ENCODE measurements around the gene ADCY10.

The ADCY10 gene

GRCh38 chr1:167825419-167826079 is 88.4 kb downstream of the ADCY10 start:
- TF ChIP-seq EZH2 (IDR thresholded peaks at IDR 0.05; ENCODE audit: borderline replicate concordance, low read length) (no peak), CTCF (IDR thresholded peaks at IDR 0.05; ENCODE audit: low read length) (no peak)
- no peaks in the 10 kb centered on the region for H3K9me3 ChIP-seq (ENCODE audit: low read length)
- H3K27ac ChIP-seq (ENCODE audit: low read depth, low read length, poor library complexity, severe bottlenecking) = no peak overlapping the region

GRCh38 chr1:167824163-167824794 is 89.7 kb downstream of the ADCY10 start:
- Histone ChIP-seq H3K9ac (ENCODE audit: low read length) (no peak overlapping the region), H3F3A (ENCODE audit: insufficient read depth, low read length) (no peaks in the 10 kb centered on the region), H3K4me2 (ENCODE audit: low read length) (no peak overlapping the region), H3K27ac (ENCODE audit: low read depth, low read length, poor library complexity, severe bottlenecking) (no peak overlapping the region), H4K20me1 (ENCODE audit: insufficient read depth, low read length) (no peaks in the 10 kb centered on the region), H3K9me3 (ENCODE audit: low read length) (no peaks in the 10 kb centered on the region), H3K9me2 (ENCODE audit: low read depth, low read length) (no peaks in the 10 kb centered on the region), H2AFZ (ENCODE audit: low read length) (no peak overlapping the region), H3K4me1 (ENCODE audit: insufficient read depth, low read length, severe bottlenecking) (peaks cover 3% of the 10 kb centered on the region), H3K36me3 (ENCODE audit: insufficient read depth, low read length) (no peaks in the 10 kb centered on the region), H3K27me3 (ENCODE audit: insufficient read depth, low read length) (no peaks in the 10 kb centered on the region), H3K4me3 (ENCODE audit: low read depth, low read length, poor library complexity, severe bottlenecking) (no peak overlapping the region), H3K79me2 (ENCODE audit: insufficient read depth, low read length) (no peaks in the 10 kb centered on the region)
- TF ChIP-seq EZH2 (IDR thresholded peaks at IDR 0.05; ENCODE audit: borderline replicate concordance, low read length) (no peak), CTCF (IDR thresholded peaks at IDR 0.05; ENCODE audit: low read length) (no peak)

More at GRCh38 chr1:167825419-167826079, 88.4 kb downstream of the ADCY10 start:
- no peaks in the 10 kb centered on the region for H3K27me3 ChIP-seq (ENCODE audit: insufficient read depth, low read length)
- H3K4me1 ChIP-seq (ENCODE audit: insufficient read depth, low read length, severe bottlenecking) = no peaks in the 10 kb centered on the region
- H3K4me3 ChIP-seq (ENCODE audit: low read depth, low read length, poor library complexity, severe bottlenecking) = no peak overlapping the region
- H2AFZ ChIP-seq (ENCODE audit: low read length) = no peak overlapping the region
- H3K79me2 ChIP-seq (ENCODE audit: insufficient read depth, low read length) = no peaks in the 10 kb centered on the region
- H3F3A ChIP-seq (ENCODE audit: insufficient read depth, low read length) = no peaks in the 10 kb centered on the region
- no peak overlapping the region for H3K9ac ChIP-seq (ENCODE audit: low read length)
- no peaks in the 10 kb centered on the region for H3K36me3 ChIP-seq (ENCODE audit: insufficient read depth, low read length)
- no peaks in the 10 kb centered on the region for H4K20me1 ChIP-seq (ENCODE audit: insufficient read depth, low read length)
- H3K9me2 ChIP-seq (ENCODE audit: low read depth, low read length) = no peaks in the 10 kb centered on the region
- H3K4me2 ChIP-seq (ENCODE audit: low read length) = no peak overlapping the region

DNA sequence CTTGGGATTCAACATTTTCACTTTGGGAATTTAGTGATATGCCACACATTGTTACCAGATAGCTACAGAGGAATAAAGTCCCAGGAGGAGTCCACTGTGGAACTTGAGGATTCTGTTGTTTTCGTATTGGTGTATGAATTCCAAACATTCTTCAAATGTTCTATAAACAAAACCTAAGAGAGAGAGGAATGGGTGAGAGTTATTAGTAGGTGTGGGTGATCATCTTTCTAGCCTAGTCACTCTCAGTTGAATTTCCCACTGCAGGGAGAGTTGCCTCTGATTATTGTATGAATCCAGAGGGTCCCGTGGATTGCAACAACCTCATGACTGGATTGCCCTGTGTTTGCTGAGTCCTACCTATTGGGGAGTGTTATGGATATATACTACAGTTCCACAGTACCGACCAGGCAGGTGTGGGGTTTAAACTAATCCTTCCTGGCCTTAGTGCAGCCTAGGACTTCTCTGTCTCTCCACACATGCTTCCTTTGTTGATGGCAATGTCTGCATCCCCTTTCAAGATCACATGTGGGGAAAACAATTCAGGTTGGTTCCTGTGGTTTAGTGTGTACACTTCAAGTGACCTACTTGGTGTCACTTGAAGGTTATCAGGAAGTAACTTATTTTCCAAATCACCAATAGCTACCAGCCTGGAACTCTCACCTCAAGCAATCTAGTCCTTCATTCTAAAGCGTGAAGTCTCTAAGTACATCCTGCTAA is 91.8 kb downstream of the ADCY10 start:
- H4K20me1 ChIP-seq (ENCODE audit: insufficient read depth, low read length) = no peaks in the 10 kb centered on the region
- H3K27ac ChIP-seq (ENCODE audit: low read depth, low read length, poor library complexity, severe bottlenecking) = no peak overlapping the region
- TF ChIP-seq CTCF (IDR thresholded peaks at IDR 0.05; ENCODE audit: low read length) (no peak), EZH2 (IDR thresholded peaks at IDR 0.05; ENCODE audit: borderline replicate concordance, low read length) (no peak)
- H3K4me3 ChIP-seq (ENCODE audit: low read depth, low read length, poor library complexity, severe bottlenecking) = no peak overlapping the region
- no peak overlapping the region for H3K9ac ChIP-seq (ENCODE audit: low read length)
- H3K4me1 ChIP-seq (ENCODE audit: insufficient read depth, low read length, severe bottlenecking) = peaks cover 3% of the 10 kb centered on the region
- H3K79me2 ChIP-seq (ENCODE audit: insufficient read depth, low read length) = no peaks in the 10 kb centered on the region
- no peaks in the 10 kb centered on the region for H3K27me3 ChIP-seq (ENCODE audit: insufficient read depth, low read length)
- no peaks in the 10 kb centered on the region for H3F3A ChIP-seq (ENCODE audit: insufficient read depth, low read length)
- no peak overlapping the region for H2AFZ ChIP-seq (ENCODE audit: low read length)
- H3K9me3 ChIP-seq (ENCODE audit: low read length) = no peaks in the 10 kb centered on the region
- H3K9me2 ChIP-seq (ENCODE audit: low read depth, low read length) = no peaks in the 10 kb centered on the region
- no peak overlapping the region for H3K4me2 ChIP-seq (ENCODE audit: low read length)
- no peaks in the 10 kb centered on the region for H3K36me3 ChIP-seq (ENCODE audit: insufficient read depth, low read length)

All from OCI-LY1 (cell line).